PC-3 (cell line): ENCODE measurements around the gene GZF1. TPM values are rescaled to one million over a fixed set of nuclear protein-coding genes. Genes with fewer than 3 reads are reported as not detected.

Source experiments
- ATAC-seq: fragments of 200-7000 bp; cut with Tn5 transposase; 2 replicates; pipeline ENCODE4 v1.9.1; 2020; ENCODE audit warnings: mild to moderate bottlenecking, moderate library complexity
- BruUV-seq: library from RNA; stranded (reverse); fragments of 400-500 nt; replicated peaks from 2 replicates; lab custom pipeline; 2021; lab: Mats Ljungman, UMichigan
- CTCF ChIA-PET: fragments of 300-600 bp; sonication (Branson Sonifier 250); formaldehyde crosslinking; loops from one replicate; lab custom pipeline; 2022; ENCODE audit warnings: antibody characterized with exemption; lab: Charles Lee
- POLR2A ChIA-PET: fragments of 300-600 bp; sonication (Branson Sonifier 250); formaldehyde crosslinking; loops from one replicate; lab custom pipeline; 2022; ENCODE audit warnings: antibody characterized with exemption; ENCODE audit not compliant: unreplicated experiment; lab: Charles Lee
- DNase-seq: peaks from one replicate; pipeline ENCODE4 v3.0.0-alpha.2; 2015
- H2AFZ ChIP-seq: fragments of 300-600 bp; sonication (generic); 2 replicates; pipeline ENCODE4 v1.6.0; 2016; ENCODE audit warnings: antibody characterized with exemption, low read length
- H3F3A ChIP-seq: fragments of 300-600 bp; sonication (generic); one replicate; pipeline ENCODE4 v1.6.0; 2017; ENCODE audit warnings: antibody characterized with exemption, low read length, control low read depth, mild to moderate bottlenecking; ENCODE audit not compliant: unreplicated experiment
- H3K27ac ChIP-seq: fragments of 300-600 bp; sonication (generic); 2 replicates; pipeline ENCODE4 v1.5.1; 2016; ENCODE audit warnings: mild to moderate bottlenecking, low read length
- H3K27me3 ChIP-seq: fragments of 300-600 bp; sonication (generic); 2 replicates; pipeline ENCODE4 v1.6.1; 2016; ENCODE audit warnings: low read length, mixed read lengths
- H3K36me3 ChIP-seq: fragments of 300-600 bp; sonication (generic); 2 replicates; pipeline ENCODE4 v1.6.1; 2016; ENCODE audit warnings: low read depth, mixed run types, low read length, mixed read lengths
- H3K4me1 ChIP-seq: fragments of 300-600 bp; sonication (generic); 2 replicates; pipeline ENCODE4 v1.5.1; 2016; ENCODE audit warnings: low read length; ENCODE audit not compliant: insufficient read depth
- H3K4me2 ChIP-seq: fragments of 300-600 bp; sonication (generic); 2 replicates; pipeline ENCODE4 v1.6.0; 2016; ENCODE audit warnings: low read length
- H3K4me3 ChIP-seq: fragments of 300-600 bp; sonication (generic); 2 replicates; pipeline ENCODE4 v1.5.1; 2016; ENCODE audit warnings: mild to moderate bottlenecking, low read length, mixed read lengths
- H3K79me2 ChIP-seq: fragments of 300-600 bp; sonication (generic); 2 replicates; pipeline ENCODE4 v1.6.1; 2017; ENCODE audit warnings: low read length, mixed read lengths
- H3K9ac ChIP-seq: fragments of 300-600 bp; sonication (generic); 2 replicates; pipeline ENCODE4 v1.6.0; 2016; ENCODE audit warnings: mild to moderate bottlenecking, low read length
- H3K9me2 ChIP-seq: fragments of 300-600 bp; sonication (generic); replicated peaks from 2 replicates; pipeline ENCODE4 v1.6.1; 2016; ENCODE audit warnings: mixed run types, low read length, mixed read lengths
- H3K9me3 ChIP-seq: fragments of 300-600 bp; sonication (generic); 2 replicates; pipeline ENCODE4 v1.6.1; 2016; ENCODE audit warnings: low read length, mixed read lengths
- H4K20me1 ChIP-seq: fragments of 300-600 bp; sonication (generic); 2 replicates; pipeline ENCODE4 v1.6.1; 2016; ENCODE audit warnings: low read length, mixed read lengths
- CTCF ChIP-seq: fragments of 300-600 bp; sonication (generic); conservative IDR thresholded peaks from 2 replicates; pipeline ENCODE4 v1.5.1; 2017; ENCODE audit warnings: antibody characterized with exemption, low read depth, mild to moderate bottlenecking, low read length
- EZH2 ChIP-seq: fragments of 300-600 bp; sonication (generic); IDR thresholded peaks from one replicate; pipeline ENCODE4 v1.6.1; 2017; ENCODE audit warnings: antibody characterized with exemption, mild to moderate bottlenecking, low read length; ENCODE audit not compliant: unreplicated experiment
- EZH2phosphoT487 ChIP-seq: fragments of 300-600 bp; sonication (generic); IDR thresholded peaks from 2 replicates; pipeline ENCODE4 v1.6.1; 2018; ENCODE audit warnings: mild to moderate bottlenecking, antibody characterized with exemption, low read length, borderline replicate concordance
- intact Hi-C: fragments of 100-400 bp; cut with micrococcal nuclease; formaldehyde crosslinking; loops from 2 replicates; pipeline ENCODE4 v1.9.0; 2023
- total RNA-seq: library from RNA; depleted of rRNA; stranded (reverse); fragments of >200 nt; gene quantifications from 2 replicates; pipeline ENCODE4 v1.2.3, GENCODE V29; 2014

The GZF1 gene
- total RNA-seq, 1 experiment from 2014 or later: 16.0 TPM

DNA sequence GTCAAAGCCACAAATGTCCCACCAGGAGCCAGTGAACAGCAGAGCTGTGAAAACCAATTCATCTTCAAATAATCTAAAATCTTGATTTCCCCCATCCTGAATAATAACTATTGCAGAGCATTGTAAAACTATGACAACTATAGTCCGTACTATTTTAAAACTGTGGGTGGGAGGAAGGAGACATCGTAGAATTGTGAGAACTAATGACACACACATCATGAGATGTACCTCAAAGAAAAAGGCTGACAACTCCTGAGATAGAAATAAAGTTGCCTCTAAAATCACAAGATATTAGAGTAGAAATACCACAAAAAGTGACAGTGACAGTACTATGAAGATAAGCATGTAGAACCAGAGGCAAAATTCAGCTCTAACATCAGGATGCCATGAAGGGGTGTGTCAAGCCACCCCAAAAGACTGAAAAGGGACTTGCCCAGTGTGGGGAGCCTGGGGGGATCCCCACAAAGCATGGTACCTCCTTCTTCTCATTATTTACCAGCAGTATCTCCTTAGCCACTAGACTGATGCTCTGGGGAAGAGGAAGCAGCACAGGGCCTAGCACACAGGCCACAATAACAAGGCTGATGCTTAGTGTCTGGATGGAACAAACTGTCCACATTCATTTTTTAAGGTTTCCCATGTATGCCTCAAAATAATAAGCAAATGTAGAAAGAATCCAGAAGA lies 45.9 kb downstream of the GZF1 start:
- POLR2A ChIA-PET: no interaction called here
- no TSS peak for BruUV-seq
- Histone ChIP-seq H3F3A (no peaks in the 10 kb centered on the region), H3K9me2 (no peaks in the 10 kb centered on the region), H3K9me3 (no peaks in the 10 kb centered on the region), H3K36me3 (no peaks in the 10 kb centered on the region), H2AFZ (no peak overlapping the region), H3K27ac (no peak overlapping the region), H4K20me1 (peaks cover 11% of the 10 kb centered on the region), H3K79me2 (peaks cover 95% of the 10 kb centered on the region), H3K4me2 (no peak overlapping the region), H3K9ac (no peak overlapping the region), H3K4me3 (no peak overlapping the region), H3K4me1 (no peaks in the 10 kb centered on the region), H3K27me3 (no peaks in the 10 kb centered on the region)
- DNase-seq (no peak), ATAC-seq (no peak)
- intact Hi-C loops: no loop called here
- CTCF ChIA-PET: no interaction called here
- TF ChIP-seq EZH2phosphoT487 (no peak), EZH2 (no peak), CTCF (no peak)

- no TSS peak for BruUV-seq
- intact Hi-C loops: no loop called here
- H3K4me3 ChIP-seq: no peak overlapping the region
- no peaks in the 10 kb centered on the region for H3K9me2 ChIP-seq
- H2AFZ ChIP-seq: no peak overlapping the region
- H3K27me3 ChIP-seq: no peaks in the 10 kb centered on the region
- TF ChIP-seq CTCF: no peak
- no peak for TF ChIP-seq EZH2
- no peak for TF ChIP-seq EZH2phosphoT487
- ChIA-PET POLR2A (no interaction called here), CTCF (no interaction called here)
- H3K9me3 ChIP-seq: no peaks in the 10 kb centered on the region
- no peaks in the 10 kb centered on the region for H3K4me1 ChIP-seq
- no peak overlapping the region for H3K4me2 ChIP-seq
- peaks cover 11% of the 10 kb centered on the region for H4K20me1 ChIP-seq
- DNase-seq (no peak), ATAC-seq (peak; percentile 17; the same call in 1 of the 2 replicates)
- H3K9ac ChIP-seq: no peak overlapping the region
- peaks cover 100% of the 10 kb centered on the region for H3K79me2 ChIP-seq
- H3K27ac ChIP-seq: no peak overlapping the region
- no peaks in the 10 kb centered on the region for H3K36me3 ChIP-seq
- no peaks in the 10 kb centered on the region for H3F3A ChIP-seq
Observed at GRCh38 chr20:23408957-23409356, 47.0 kb downstream of the GZF1 start.

GRCh38 chr20:23409800-23410199 lies 47.8 kb downstream of the GZF1 start:
- H3K4me3 ChIP-seq: no peak overlapping the region
- no peak overlapping the region for H2AFZ ChIP-seq
- DNase-seq (no peak), ATAC-seq (no peak; the same call in 1 of the 2 replicates)
- no peaks in the 10 kb centered on the region for H3K4me1 ChIP-seq
- no peaks in the 10 kb centered on the region for H3K9me2 ChIP-seq
- H3K79me2 ChIP-seq: peaks cover 99% of the 10 kb centered on the region
- no peaks in the 10 kb centered on the region for H3K36me3 ChIP-seq
- no TSS peak for BruUV-seq
- intact Hi-C loops: no loop called here
- TF ChIP-seq CTCF (no peak), EZH2 (no peak), EZH2phosphoT487 (no peak)
- ChIA-PET CTCF (no interaction called here), POLR2A (no interaction called here)
- no peak overlapping the region for H3K9ac ChIP-seq
- H3K9me3 ChIP-seq: no peaks in the 10 kb centered on the region
- peaks cover 7% of the 10 kb centered on the region for H4K20me1 ChIP-seq
- H3K27ac ChIP-seq: no peak overlapping the region
- no peaks in the 10 kb centered on the region for H3K27me3 ChIP-seq
- H3K4me2 ChIP-seq: no peak overlapping the region
- no peaks in the 10 kb centered on the region for H3F3A ChIP-seq
